ENCODE results near the gene TBC1D1.
"Not testable (repeated sequence)": the region's sequence is repeated elsewhere in the genome, so short reads cannot be mapped to it uniquely, and the experiment has no call there.

TBC1D1 gene

DNA sequence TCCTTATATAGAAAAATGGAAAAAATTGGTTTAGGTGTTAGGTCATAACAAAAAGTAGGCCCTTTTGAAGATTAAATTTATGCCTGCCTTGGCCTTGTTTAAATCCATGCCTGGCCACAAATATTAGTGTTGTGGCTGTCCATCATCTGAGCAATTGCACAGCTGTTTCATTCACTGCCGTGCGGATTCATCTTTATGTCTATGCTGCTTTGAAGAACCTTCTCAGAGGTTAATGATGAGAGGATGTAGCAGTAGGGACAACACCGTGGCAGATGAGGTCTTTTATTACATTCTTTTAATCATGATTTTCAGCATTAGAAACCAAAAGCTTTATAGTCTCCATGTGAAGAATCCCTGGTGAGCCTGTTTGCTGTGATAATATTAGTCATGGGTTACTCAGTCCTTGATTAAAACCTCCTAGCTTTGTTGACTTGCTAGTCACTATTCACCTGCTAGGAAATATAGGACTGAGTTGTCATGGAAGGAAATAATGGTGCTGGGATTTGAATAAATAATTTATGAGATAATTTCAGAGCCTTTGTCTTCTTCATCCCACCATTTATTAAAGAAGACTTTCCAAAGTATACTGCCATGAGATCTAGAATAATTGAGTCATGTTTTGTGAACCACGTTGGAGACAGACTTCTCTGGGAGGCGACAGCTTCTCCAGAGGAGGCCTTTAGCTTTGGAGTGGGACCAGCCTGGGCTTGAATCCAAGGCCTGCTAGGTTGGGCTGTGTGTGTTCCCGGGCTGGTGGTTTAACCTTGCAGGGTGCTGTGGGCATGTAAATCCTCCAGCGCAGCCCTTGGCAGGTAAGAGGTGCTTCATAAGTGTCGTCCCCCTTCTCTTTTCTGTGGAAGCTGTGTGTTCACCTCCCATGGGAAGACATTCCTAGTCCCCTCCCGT is 122.8 kb downstream of the TBC1D1 start:
- no peak for DNase-seq (ENCODE audit: low read depth)

DNA sequence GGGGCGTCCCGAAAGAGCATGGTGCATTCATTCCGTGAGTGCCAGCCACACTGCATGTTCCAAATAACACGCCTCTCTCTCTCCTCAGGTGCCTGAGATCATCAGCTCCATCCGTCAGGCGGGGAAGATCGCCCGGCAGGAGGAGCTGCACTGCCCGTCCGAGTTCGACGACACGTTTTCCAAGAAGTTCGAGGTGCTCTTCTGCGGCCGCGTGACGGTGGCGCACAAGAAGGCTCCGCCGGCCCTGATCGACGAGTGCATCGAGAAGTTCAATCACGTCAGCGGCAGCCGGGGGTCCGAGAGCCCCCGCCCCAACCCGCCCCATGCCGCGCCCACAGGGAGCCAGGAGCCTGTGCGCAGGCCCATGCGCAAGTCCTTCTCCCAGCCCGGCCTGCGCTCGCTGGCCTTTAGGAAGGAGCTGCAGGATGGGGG is 123.6 kb downstream of the TBC1D1 start:
- DNase-seq (ENCODE audit: low read depth), result no peak

DNA sequence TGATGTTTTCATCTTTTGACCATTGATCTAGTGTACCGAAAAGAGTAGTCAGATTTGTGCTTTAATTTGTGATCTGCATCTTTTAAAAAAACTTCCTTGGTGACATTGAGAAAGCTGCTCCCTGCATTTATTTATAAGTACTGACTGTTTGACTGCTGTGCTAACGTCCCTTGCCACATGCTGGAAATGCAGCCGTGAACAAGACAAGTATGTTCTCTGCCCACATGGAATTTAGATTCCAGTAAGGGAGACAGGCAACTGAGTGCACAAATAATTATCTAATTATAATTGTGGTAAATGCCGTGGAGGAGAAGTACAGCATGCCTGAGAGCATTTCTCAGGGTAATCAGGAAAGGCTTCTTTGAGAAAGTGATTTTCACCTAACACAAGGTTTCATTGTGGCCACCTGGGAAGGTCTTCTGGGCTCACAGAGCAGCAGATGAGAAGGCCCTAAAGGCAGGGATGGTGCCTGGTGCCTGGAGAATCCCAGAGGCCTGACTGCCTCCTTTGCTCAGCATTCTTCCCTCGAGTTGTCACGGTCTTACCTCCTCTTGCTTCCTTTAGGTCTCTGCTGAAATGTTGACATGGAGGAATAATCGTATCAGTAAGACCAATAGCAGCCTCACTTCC is 125.1 kb downstream of the TBC1D1 start:
- no peak for DNase-seq (ENCODE audit: low read depth)

DNA sequence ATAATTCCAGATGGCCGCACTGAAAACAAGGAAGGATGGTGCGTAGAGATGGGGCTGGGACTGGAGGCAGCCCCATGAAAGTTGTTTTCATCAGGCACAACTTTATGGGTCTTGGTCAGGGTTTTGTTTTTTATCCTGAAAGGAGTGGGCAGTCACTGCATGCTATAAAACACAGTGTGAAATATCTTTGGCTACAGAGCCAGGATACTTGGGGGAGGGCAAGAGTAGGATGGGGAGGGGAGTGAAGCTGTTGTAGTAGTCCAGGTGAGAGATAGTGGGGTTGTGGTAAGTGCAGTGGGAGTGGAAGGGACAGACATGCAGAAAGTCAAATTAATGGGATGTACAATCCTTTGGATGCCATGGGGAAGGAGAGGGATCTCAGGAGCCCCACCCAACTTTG is 125.8 kb downstream of the TBC1D1 start:
- no peak for DNase-seq (ENCODE audit: low read depth)

DNA sequence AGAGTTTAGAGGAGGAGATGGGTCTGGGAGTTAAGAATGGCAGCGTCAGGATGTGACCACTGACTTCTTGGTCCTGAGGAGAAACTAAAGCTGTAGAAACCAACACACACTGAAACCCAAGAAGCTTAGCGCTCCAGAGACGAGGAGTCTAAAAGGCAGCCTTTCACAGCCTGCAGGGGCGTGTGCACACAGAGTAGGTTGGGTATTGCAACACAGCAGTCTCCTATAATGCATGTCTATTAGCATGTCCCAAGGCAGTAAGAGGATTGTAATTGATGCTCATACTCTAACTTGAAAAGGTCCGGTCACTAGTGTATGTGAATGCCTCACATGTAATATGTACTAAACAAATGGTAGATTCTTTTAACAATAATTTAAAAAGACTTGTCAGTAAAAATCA is 126.7 kb downstream of the TBC1D1 start:
- no peak for DNase-seq (ENCODE audit: low read depth)

DNA sequence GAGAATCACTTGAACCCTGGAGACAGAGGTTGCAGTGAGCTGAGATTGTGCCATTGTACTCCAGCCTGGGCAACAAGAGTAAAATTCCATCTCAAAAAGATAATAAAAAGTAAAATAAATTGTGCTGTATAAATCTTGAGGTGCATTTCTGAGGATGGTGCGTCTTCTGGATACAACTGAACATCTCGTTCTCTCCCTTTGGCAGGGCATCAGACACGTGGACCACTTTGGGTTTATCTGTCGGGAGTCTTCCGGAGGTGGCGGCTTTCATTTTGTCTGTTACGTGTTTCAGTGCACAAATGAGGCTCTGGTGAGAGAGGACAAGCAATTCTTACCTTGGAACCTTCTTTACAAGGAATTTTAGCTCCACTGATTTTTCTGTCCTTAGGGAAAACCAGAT is 129.5 kb downstream of the TBC1D1 start:
- no peak for DNase-seq (ENCODE audit: low read depth)

DNA sequence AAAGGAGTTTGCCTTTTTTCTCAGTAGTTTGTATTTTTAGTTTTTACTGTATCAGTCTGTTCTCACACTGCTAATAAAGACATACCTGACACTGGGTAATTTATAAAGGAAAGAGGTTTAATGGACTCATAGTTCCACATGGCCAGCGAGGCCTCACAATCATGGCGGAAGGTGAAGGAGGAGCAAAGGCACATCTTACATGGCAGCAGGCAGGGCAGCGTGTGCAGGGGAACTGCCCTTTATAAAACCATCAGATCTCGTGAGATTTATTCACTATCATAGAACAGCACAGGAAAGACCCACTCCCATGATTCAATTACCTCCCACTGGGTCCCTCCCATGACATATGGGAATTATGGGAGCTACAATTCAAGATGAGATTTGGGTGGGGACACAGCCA is 130.1 kb downstream of the TBC1D1 start:
- not testable (repeated sequence) for DNase-seq (ENCODE audit: low read depth)

DNA sequence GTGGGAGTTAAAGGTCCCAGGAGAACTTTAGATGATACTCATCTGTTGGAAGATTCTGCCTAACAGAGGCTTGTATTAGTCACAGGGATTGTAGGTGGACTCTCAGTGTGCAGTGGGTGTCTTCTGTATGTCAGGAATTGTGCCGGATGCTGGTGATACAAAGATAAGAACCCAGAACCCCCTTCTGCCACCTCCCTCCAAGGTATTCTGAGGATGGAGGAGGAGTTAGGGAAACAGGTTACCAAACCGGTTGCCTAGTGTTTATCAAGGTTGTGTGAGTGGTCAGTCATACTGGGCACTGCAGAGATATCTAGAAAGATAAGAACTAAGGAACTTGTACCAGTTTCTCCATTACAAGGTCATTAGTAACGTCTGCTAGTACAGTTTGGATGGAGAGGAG is 130.9 kb downstream of the TBC1D1 start:
- no peak for DNase-seq (ENCODE audit: low read depth)

DNA sequence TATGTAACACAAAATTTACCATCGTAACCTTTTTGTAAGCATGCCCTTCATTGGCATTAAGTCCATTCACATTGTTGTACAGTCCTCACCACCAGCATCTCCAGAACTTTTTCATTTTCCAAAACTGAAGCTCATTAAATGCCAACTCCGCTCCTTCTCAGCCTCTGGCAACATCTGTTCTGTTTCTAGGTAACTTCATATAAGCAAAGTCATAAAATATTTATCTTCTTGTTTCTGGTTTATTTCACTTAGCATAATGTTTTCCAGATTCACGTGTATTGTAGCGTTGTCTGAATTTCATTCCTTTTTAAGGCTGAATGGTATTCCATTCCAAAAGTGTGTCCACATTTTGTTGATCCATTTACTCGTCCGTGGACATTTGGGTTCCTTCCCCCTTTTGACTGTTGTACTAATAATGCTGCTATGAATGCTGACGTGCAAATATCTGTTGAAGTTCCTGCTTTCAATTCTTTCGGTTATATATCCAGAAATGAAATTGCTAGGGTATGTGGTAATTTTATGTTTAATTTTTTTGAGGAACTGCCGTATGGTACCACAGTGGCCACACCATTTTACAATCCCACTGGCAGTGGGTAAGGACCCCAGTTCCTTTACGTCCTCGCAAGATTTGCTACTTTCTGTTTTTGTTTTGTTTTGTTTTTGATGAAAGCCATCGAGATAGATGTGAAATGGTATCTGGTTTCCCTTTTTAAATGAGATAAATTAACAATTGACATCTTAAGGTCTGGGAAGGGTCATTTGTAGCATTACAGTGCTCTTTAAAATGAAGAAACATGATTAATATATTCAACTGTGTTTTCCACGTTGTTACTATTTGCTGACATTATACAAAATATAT is 132.7 kb downstream of the TBC1D1 start:
- no peak for DNase-seq (ENCODE audit: low read depth)

DNA sequence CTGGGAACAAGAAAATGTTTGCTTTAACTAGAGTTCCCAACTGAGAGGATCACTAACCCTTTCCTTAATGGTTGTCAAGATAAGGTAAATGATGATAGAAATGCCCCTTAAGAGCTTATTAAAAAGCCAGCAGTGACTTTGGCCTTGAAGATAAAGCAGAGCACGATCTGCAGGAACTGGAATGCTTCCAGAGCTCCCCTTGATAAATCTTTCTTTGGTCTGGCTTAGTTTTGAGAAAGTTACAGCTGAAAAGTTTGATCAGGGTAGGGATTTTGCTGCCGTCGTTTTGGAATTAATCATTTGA is 133.3 kb downstream of the TBC1D1 start:
- no peak for DNase-seq (ENCODE audit: low read depth)

DNA sequence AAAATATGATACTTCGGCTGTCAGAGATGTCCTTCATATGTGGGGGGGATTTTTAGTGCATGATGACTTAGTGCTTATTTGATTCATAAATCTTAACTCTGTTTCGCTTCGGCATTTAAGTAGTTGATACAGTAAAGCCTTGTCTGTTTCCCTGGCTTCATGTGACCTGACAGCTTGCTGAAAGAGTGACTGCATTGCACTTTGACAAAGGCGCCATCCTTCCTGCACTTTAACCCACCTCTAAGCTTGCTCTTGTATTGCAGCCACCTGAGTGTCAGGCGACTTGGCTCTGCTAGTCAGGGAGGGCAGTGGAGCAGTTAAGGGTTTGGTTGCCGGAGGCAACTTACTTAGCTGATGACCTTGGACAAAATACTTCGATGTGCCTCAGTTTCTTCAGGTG is 134.8 kb downstream of the TBC1D1 start:
- no peak for DNase-seq (ENCODE audit: low read depth)

DNA sequence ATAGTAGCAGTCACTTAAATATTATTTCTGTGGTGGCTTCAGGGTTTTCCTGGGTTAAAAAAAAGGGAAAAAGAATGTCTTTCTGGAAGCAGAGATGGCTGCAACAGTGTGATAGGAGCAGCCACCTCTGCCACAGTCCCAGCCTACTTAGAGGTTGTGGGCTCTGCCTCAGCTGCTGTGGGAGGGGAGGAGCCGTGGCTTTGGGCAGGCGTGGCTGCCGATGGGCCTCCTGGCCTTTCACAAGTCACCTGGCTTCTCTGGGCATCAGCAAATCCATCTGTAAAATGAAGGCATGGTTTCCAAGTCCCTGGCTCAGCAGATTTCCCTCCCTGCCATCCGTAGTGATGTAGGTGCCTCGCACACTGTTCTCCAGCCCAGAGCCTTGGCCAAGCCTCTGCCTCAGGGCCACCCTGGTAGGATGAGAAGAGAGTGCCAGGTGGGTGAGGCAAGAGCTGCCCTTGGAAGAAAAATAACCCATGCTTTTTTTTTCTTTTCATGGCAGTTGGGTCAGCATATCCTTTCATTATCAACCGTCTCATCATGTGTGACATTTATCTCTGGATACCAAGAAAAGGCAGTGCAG is 135.4 kb downstream of the TBC1D1 start:
- no peak for DNase-seq (ENCODE audit: low read depth)

DNA sequence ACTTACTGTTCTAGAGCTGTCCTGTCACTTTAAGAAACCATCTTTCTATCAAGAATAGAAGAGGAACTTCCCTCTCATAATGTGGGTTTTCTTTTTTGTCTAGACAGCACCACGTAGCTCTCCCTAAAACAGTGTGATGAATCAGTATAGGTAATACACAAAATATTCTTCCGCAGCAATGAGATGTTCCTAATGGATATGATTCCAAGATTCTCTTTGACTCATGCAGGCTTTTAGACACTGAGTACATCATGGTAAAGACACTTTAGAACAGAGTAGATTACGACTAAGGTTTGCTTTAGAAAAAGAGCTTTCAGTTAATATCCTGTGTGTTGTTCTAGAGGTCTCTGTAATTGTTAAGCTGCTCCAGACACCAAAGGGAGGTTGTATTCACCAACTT is 139.1 kb downstream of the TBC1D1 start:
- no peak for DNase-seq (ENCODE audit: low read depth)

DNA sequence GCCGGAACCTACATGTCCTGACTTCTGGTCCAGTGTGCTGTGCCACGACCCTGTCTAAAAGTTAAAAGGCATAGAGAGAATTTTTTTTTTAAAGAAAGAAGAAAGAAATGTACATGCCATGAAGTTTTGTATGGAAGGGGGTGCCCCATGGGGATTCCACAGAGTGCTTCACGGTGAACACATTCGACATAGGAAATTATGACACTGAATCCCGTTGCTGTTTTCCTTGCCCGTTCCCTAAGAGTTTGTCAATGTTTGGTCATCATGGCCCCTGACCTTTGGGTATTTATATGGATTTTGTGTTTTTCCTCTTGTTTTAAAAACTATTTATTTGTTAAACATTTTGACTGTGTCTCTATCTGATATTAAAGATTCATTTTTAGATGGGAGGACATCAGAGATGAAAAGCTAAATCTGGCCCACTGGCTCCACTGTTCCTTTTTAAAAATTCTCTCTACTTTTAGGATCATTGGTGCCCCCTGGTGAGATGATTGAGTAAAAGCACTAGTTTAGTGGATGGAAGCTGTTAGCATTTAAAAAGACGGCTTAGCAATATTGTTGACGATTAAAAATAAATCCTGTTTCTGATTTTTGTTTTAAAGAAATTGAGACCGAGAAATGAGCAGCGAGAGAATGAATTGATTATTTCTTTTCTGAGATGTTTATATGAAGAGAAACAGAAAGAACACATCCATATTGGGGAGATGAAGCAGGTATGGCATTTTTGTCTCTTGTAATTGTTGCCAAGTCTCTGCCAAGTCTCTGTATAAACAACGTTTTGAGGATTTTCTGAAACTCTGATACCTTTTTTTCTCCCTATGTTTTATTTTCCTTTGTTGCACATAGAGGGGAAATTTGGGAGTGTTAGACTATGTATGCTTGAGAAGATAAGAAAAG is 144.3 kb downstream of the TBC1D1 start:
- no peak for DNase-seq (ENCODE audit: low read depth)

DNA sequence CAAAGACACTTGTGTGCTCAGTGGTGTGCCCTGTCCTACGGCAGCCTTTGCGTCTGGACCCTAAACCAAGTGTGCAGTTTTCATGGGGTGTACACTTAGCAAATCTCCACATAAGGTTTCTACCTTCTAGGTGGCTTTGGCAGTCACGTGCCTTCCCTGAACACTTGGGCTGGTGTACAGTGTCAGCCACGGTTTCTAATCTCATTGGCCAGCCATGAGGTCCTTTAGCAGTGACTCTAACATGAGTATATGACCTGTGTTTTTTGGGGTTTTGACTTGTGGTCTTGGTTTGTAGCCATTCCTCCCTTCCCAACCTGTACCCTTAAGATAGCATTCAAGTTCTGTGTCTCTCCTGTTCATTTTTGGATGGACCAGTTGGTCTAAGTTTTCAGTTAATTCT is 145.7 kb downstream of the TBC1D1 start:
- no peak for DNase-seq (ENCODE audit: low read depth)

DNA sequence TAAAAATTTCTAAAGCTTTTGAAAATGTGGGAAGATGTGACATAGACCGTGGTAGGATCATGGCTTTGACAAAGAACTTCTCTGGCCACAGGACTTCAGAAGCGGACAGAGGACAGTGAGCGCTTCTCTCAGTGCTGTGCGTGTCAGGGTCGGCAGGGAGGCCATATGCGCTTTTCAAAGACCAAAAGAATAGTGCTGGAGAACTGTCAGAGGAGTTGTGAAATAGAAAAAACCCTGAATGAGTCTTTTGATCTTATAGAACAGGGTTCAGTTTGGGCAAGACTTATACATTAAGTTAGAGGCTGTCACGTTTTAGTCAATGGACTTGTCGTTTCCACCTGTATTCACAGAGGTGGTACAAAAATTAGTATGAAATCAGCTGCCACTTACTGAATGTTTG is 146.7 kb downstream of the TBC1D1 start:
- DNase-seq (ENCODE audit: low read depth), result no peak

DNA sequence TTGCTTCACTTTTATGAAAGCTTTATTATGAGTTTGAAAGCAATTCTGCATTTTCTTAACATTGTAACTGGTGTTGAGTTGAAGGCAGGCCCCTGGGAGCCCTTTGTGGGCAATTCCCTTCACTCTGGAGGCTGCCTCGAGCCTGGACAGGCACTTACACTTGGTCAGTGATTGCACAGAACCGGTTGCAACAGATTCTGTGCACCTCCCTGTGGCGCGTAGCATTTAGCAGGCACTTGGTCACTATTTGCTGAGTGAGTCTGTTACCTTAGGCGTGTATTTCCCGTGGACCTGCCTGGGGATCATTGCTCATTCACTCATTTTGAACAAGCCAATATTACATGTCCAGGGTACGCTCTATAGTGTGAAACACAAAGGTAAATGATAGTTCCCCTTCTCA is 149.7 kb downstream of the TBC1D1 start:
- no peak for DNase-seq (ENCODE audit: low read depth)

DNA sequence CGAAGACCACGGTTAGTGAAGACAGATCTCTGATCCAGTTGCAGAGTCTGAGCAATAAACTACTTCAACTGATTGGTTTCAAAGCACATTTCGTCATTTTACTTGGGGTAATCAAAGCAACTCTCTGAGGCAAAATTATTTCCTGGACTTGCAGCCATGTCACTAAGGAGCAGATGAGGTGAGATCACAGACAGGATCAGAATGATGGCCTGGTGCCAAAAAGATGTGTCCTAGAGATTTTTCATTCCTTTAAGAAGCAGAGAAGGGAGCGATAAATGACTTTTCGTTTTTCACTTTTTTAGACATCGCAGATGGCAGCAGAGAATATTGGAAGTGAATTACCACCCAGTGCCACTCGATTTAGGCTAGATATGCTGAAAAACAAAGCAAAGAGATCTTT is 153.2 kb downstream of the TBC1D1 start:
- DNase-seq (ENCODE audit: low read depth), result no peak

DNA sequence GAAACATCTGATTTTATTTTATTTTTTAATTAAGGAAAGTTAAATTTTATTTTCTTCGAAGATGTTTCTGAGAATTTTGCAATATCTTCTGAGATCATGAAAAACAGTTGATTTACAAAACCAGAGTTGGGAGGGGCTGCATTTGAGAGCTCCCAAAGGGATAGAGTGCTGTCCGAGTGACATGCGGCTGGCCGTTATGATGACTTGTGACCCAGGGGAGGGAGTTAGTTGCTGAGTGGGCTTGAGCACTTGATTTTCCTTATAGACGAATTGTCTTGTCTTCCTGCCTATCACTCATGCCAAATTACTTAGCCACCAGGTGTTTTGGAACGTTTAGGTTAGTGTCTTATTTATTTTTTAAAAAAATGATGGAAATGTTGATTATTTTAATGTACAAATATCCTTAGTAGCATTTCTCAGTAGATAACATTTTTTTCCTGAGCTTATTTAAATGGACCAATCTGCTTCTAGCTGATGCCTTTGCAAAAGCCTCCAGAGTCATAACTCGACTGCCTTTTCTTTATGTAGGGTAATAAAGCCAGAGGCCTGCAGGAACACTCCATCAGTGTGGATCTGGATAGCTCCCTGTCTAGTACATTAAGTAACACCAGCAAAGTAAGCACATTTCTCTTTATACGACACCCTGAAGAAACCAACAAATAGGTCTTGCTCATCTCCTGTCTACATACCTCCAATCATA is 154.6 kb downstream of the TBC1D1 start:
- no peak for DNase-seq (ENCODE audit: low read depth)

DNA sequence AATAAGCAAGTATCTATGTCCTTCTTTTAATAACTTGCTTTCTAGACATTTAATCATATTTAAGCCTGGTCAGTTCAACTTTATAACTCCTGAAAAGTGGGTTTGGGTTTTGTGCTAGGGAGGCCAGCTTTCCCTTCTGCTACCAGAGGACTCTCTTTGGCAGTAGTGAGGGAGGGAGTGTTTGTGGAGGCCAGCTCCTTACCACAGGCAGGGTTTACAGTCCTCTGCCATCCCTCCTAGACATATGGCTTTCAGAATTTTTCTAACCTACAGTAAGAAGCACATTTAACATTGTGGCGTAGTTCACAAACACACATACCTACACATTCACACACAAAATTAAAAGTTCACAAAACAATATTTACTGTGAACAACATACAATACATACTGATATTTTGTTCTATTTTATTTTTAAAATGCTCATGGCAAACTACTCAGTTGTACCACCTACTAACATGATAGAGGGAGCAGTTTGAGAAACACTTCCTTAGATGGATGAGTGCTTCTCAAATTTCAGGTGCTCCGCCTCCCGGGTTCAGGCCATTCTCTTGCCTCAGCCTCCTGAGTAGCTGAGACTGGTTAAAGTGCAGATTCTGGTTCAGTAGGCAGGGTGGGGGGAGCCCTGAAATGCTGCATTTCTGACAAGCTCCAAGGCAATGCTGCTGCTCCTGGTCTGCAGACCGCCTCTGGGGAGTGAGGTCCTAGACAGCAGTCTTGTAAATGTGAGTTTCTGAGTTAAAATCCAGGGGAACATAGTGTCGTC is 156.0 kb downstream of the TBC1D1 start:
- no peak for DNase-seq (ENCODE audit: low read depth)
